GM18499 (cell line): ENCODE results near the gene HOXB3.

Experiments
- ATAC-seq: cut with Tn5 transposase; IDR thresholded peaks from one replicate; pipeline ENCODE4 v1.9.1; 2021; ENCODE audit warnings: moderate number of reproducible peaks; ENCODE audit not compliant: insufficient read depth, unreplicated experiment

HOXB3 gene

GRCh38 chr17:48574505-48575065 is 15.5 kb downstream of the HOXB3 start:
- ATAC-seq, result no peak

DNA sequence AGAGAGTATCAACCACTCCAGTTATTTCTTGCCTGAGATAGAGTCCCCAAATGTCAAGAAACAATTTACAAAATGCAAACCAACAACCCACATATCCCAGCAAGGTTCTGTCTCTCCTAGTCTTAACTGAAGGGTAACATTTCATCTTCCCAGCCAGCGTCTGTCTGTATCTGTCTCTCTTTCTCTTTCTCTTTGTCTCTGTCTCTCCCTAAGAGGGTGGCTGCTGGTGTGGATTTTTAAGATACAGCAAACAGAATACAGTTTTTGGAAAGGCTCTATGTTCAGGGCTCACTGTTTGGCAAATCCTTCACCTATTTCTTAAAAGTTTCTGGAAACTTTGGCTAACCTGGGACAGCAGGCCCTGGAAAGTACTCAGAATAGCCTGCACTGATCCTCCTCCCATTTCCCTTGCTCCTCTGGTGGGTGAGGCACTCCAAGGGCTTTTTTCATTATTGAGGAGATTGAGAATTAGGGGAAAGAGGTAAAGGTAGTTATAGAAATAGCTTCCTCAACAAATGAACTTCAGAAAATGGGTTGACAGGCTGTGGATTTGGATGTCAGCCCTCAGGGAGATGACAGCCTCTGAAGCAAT is 18.1 kb downstream of the HOXB3 start:
- no peak for ATAC-seq

GRCh38 chr17:48571024-48571818 is 18.8 kb downstream of the HOXB3 start:
- no peak for ATAC-seq

DNA sequence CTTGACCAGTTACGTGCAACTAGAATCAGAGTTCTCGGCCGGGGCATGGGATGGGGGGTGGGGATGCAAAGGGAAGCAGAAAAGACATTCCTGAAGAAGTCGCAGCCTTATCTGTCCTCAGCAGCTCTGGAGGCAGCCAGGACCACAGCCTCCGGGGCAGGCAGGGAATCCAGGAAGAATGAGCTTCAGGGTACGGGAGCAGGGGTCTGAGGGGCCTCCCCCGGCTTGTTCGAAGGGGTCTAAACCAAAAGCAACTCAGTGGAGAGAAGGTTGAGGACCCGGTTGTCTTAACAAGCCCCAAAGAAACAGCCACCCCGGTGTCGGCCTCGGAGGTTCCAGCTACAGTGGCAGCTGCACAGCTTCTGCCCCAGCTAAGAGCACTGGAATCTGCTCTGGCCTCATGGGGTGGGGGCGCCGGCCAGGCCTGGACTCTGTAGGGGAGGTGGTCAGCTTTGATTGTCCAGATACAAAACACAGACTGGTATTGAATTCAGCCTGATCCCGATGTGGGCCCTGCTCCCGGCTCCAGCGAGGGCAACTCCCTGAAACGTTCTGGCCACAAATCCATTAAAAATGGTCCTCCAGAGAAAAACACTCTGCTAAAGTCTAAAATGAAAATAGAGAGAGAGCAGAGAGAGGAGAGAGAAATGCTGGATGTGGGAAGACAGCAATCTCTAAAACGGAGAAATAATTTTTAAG is 19.6 kb downstream of the HOXB3 start:
- ATAC-seq, result no peak

DNA sequence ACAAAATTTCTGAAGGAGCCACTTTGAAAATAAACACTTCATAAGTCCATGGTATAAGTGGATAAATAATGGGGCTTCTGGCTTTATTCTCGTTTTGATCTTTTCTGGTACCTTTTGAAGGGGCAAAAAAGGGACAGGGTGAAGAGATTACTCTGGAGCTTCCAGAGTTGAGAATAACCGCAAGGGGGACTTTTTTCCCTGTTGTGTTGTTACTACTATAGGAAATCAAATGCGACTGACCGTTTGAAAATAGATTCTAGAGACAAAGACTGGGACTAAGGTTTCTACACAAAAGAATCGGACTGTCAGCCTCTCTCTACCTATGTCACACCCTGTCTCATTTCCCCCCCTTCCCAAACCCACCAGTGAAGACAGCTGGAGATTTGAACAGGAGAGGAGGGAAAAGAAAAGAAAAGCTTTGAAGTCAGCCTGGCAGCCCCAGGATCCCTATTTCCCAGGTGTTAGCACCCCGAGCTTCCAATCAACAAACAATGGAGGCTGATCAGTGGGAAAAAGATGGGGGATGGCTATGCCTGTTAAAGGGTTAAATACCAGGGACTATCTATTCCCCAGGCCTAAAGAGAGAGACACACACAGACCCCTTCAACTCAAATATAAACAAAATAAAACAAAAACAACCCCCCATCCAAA is 20.2 kb downstream of the HOXB3 start:
- ATAC-seq, result no peak

DNA sequence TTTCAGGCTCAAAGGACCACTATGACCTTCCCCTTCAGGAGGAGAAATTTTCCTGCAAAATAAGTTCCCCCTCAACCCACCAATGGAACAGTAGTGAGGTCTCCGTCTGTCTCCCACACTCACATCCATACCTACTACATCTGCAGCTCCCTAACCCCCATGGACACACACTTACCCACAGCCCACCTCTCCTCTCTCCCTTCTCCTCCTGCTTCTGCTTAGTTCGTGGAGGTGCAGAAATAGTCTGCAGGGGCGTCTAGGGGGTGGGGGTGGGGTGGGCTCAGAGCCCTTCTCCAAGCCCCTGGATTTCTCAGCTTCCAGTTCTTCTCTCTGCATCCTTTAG is 20.8 kb downstream of the HOXB3 start:
- ATAC-seq, result no peak

- ATAC-seq, result no peak
Measured at GRCh38 chr17:48568499-48569239, 21.4 kb downstream of the HOXB3 start.

DNA sequence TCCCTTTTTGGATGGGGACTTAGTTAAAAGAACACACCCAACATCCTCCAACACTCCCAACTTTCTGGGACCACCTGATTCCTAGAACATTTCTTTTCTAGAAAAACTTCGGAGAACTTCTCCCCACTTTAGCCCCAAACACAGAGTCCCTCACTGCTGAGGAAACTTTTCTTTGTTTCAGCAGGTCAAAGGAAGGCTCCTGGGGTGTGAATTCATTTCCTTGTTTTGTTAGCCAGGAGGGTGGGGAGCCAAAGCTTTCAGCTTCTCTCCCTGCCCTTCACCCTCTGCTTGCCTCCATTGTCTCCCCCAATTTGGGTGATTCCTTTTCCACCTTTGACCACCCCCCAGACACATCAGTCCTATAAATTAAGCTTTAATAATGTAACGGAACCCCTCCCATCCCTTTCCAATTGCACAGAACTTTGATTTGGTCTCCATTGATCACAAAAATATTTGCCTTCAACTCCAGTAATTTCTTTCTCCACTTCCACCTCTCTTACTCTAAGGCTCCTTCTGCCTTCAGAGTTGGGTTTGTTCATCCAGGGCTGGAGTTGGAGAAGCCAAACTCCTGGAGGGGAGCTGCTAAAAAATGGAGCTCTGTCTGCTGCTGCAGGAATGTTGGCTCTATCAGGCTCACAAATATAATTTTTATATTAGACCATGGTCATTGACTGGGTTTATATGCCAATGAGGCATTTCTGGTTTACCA is 22.2 kb downstream of the HOXB3 start:
- ATAC-seq, result no peak

DNA sequence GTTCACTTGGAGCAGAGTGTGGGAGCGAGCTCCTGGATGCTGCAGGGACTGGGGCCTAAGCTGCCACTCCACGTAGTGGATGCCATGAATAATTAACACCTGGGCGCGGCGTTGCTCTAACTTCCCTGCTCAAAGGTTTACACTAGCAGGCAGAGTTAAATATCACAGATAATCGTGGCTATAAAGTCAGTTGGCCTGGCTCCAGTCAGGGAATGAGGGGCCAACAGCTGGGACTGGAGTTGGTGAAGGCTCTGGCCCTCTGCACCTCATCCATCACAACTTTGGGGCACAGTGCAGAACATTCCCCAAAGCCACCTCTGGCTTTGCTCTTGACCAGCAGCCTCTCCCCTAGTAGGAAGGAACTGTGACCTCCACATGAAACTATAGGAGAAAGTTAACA is 22.8 kb downstream of the HOXB3 start:
- ATAC-seq, result no peak

- no peak for ATAC-seq
Measured at GRCh38 chr17:48566717-48567116, 23.3 kb downstream of the HOXB3 start.

GRCh38 chr17:48565925-48566710 is 23.9 kb downstream of the HOXB3 start:
- no peak for ATAC-seq

DNA sequence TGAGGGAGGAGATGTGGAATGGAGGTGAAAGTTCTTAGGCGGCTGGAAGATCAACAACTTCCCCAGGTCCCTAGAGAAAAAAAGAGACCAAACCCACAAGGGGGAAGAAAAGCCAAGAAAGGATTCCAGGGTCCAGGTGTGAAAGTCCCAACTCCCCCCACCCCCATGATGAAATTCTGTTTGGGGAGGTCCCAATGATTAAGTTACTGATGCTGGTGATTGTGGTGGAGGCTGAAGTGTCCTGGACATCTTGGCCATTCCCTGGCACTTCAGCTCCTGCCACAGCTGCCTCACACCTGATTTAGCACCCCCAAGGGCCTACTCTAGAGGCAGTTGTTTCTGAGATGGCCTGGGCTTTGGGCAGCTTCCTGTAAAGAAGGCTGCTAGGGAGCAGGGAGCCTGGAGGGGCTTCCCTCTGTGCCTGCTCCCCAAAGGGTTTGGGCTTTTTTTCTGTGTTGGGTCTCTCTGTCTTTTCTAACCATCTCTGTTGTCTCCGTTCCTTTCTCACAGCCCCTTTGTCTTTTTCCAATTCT is 25.0 kb downstream of the HOXB3 start:
- ATAC-seq, result no peak

DNA sequence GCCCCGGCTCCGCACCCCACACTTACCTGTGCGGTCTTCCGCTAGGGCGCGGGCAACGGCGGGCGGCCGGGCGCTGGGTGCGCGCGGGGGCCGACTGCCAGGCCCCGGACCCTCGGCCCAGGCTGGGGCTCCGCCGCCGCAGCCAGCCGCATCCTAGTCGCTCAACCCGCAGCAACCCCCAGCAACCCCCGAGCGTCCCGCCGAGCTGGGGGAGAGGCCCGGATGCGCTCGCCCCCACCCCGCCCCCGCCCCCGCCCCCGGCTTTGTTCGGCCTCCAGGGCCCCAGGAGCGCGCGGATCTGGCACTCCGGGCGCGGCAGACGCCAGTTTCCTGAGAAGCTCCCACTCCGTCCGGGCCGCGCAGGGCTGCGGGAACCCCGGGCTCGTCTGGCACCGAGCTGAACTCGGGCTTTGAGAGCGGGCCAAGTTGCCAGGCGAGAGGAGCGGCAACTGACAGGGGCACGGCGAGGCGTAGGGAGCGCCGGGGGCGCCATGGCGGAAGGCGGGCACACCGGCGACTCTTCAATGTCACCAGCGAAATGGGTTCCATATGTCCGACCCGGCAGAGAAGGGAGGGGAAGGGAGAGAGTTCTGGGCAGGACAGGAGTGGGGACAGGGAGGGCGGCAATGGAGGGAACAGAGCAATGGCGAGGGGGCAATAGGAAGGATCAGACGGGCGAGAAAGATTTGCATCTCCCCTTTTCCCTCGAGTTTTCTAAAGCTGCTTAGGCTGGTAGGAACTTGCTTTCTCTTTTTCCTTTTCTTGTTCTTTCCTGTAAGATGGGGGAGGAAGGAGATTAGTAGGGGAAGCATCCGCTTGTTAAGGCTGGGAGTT is 25.6 kb downstream of the HOXB3 start:
- ATAC-seq, result no peak

GRCh38 chr17:48563867-48564187 is 26.2 kb downstream of the HOXB3 start:
- ATAC-seq, result no peak

DNA sequence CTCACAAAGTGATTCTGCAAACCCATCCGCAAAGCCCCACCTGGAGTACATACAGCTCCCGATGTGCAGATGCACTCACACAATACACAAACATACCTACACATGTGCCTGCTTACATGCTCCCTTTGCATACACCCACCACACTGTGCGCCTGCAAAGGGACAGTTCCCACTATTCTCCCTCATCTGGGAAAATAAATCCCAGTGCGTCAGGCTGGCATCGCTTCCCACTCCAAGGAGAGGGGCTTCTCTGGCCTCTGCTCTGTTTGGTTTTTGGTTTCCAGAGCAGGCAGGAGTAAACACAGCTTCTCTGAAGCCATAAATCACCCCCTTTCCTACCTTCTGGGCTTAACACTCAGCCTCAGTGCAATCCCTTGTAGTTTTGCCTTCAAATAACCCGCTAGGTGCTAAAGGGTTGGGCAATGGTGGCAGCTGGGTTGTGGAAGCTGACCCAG is 26.6 kb downstream of the HOXB3 start:
- ATAC-seq, result no peak

DNA sequence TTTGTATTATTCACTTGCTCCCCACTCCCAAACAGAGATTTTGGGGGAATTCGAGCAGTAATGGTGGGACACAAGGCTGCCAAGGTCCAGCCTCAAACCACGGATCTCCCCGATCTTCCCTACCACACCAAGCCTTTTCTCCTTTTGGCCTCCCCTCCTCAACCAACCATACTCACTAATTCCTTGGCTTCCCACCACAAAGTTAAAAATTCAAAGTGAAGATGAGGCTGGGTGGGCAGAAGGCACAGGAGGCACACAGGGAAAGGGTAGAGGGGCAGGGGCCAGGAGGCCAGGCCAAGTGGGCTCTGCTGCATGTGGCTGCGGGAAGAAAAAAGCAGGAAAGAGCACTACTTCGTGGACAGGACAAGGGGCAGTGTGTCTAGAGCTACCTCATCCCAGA is 27.1 kb downstream of the HOXB3 start:
- no peak for ATAC-seq

DNA sequence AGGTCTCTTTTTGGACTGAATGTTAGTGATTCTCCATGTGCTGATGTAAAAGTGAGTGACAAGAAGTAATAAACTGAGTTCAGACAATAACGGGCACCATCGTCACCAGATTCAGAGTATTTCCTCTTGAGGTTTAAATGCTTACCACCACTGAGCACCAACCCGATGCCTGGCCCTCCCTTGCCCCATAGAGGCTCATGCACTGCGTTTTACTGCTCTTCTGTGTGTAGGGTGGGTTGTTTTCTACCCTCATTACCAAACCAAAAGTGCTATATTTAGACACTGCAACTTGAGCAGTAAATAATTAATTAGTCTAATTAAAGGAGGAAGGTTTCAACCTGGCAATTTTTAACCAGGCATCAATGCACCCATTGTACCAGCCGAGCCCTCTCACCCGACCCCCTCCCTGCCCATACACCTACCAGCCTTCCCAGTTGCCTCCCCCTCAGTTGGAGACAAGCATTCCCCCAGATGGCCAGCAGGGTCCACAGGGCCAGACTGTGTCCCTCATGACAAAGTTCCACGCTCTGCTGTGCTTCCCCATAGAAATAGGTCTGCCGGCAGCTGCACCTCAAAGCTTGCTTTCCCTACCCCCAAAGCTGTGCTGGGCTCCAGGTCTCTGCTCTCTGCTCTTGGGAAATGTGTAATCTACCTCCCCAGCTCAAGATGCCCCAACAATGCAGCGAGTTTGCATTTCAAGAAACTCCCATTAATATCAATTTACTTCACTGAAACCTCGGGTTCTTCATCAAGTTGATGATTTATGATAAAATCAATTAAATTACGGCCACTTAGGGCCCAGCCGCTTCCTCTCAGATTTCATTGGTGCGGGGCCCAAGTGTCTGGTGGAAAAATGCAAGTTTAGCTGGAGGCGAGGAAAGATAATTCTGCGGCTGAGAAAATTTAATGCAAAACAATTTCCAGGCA is 27.9 kb downstream of the HOXB3 start:
- no peak for ATAC-seq
